ENCODE data around the gene CCDC149.

The CCDC149 gene

DNA sequence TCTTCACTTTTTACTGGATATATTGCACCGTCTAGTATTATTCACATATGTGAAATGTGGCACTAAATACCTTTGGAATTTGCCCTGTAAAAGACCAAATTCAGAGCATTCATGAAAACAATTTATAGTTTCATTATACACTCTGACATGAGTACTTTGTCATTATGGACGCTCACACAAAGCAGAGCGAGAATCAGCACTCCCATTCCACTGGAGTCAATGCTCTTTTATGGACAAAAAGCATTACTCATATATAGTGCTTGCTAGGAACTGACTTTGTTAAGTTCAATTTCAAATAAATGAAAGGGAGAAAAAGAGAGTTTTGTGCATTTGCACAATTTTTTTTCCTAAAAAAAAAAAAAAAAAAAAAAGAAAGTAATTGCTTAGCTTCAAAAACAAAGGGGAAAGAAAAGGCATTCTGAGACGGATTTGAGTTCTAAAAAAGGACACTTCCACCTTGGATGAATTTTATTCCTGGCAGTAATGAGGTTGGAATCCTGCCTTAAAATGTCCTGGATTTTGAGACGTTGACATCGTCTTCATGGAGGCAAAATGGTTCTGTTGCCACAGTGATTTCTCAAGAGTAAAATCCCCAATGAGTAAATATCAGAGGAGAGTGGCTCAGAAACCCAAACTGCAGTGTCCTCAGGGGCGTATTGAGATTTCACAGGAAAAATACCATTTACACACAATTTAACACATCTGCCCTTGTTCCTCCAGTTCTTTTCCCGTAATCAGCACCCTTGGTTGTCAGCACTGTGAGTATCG lies 34.8 kb downstream of the CCDC149 start:
- DNase-seq = no peak

- no peak for DNase-seq
Measured at GRCh38 chr4:24876431-24876830, 36.4 kb downstream of the CCDC149 start.

DNA sequence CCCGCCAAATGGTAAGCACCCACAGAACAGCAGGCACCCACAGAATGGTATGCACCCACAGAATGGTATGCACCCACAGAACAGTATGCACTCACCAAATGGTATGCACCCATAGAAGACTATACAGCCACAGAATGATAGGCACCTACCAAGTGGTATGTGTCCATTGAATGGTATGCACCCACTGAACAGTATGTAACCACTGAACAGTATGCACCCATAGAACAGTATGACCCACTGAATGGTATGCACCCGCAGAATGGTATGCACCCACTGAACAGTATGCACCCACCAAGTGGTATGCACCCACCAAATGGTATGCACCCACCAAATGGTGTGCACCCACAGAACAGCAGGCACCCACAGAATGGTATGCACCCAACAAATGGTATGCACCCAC lies 40.1 kb downstream of the CCDC149 start:
- no peak for DNase-seq

- DNase-seq = no peak
Measured at GRCh38 chr4:24871210-24871609, 41.6 kb downstream of the CCDC149 start.

DNA sequence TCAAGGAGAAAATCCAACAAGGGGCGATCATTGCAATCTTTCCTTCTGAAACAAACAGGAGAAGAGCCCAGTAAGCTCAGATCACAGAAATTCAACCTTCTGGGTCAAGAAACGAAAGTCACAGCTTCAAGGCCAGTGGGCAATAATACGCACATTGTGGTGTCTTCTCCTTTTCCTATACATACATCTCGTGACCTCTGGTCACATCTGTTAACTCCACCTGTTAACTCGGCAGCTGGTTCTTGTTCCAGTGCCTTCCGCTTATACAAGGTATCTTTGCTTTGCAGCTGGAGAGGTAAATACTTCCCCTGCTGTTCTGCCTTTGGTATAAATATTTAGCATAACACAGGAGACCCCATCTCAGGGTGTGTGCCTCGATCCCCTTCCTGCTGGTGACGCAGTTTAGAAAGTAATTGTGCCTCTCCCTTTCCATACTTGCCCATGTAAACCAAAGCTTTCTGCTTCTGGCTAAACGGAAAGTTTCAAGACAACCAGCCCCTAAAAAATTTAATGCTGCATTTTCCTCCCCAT lies 45.0 kb downstream of the CCDC149 start:
- no peak for DNase-seq

GRCh38 chr4:24867251-24867650 lies 45.6 kb downstream of the CCDC149 start:
- DNase-seq = no peak

DNA sequence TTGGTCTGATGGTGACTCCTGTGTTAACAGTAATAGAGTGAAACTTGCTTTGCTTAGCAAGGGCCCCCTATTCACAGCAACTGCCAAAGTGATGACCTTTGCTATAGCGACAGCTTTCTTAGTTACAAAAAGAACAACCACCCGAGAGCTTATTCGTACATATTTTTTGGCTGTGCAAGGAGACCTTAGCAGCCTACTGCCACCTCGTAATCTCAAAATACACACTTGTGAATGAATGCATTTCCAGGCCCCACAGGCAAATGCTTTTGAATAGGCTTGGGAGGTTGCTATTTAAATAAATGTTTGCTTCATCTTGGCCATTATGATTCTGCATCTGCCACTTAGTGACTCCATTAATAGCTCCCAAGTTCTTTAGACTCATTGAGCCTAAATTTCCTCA lies 47.4 kb downstream of the CCDC149 start:
- DNase-seq = no peak

DNA sequence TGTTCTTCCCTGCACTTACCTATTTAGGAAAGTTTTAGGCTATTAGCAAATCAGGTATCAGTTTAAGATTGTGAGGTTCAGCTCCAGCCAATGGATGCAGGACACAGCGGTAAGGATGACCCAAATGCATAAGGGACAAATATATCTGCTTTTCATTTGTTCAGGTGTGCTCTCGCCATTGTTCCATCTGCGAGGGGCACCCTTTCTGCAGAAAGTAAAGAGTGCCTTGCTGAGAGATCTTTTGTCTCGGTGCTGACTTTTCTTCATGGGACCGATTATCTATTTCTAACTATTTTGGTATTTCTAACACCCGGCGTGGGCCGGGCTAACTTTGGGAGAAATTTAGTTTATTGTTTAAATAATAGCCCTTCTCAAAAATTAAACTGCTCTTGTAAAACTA lies 49.0 kb downstream of the CCDC149 start:
- no peak for DNase-seq

DNA sequence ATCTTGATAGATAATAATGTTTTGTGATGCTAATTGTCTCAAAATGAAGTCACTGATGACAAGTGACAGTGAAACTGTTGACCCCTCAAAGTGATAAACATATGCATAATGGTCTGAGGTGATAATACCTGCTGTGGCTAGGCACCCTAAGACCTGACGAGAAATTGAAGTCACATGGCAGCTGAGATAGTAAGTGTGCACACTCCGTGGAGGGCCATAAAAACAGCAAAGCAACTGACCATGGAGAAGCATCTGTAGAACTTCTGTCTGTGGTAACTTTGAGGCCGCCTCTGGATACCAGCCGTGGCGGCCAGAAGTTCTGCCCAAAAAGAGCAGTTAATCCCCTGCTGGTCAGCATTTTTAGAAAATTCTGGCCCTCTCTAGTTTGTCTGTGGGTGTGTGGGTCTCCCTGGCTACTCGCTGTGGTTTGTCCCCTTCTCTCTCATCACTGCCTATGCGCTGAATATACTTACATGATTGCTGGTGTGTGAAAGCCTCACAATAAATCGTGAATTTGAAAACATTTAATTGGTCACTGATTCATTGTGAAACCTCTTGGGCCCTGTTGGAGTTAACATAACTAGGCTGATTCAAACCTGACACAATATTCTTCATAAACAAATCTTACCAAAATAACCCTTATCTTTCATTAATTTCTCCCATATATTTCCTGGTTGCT lies 50.6 kb downstream of the CCDC149 start:
- no peak for DNase-seq

- no peak for DNase-seq
Measured at GRCh38 chr4:24858550-24858949, 54.3 kb downstream of the CCDC149 start.

DNA sequence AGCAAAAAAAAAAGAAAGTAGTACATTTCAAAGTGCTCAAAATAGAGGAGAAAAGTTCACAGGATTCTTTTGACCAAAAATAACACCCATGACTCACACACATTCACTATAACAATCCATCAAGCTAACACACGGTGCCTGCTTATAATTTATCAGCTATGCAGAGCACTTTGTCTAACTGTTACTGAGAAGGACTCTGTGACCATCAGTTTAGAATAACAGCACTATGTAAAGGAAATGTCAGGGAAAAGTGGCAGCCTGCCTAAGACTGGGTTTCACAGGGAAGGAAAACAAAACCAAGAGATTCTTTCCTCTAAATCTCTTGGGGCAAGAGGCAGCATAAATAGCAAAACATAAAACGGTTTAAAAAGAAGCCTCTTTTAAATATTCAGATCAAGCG lies 54.8 kb downstream of the CCDC149 start:
- DNase-seq = peak; percentile 5

DNA sequence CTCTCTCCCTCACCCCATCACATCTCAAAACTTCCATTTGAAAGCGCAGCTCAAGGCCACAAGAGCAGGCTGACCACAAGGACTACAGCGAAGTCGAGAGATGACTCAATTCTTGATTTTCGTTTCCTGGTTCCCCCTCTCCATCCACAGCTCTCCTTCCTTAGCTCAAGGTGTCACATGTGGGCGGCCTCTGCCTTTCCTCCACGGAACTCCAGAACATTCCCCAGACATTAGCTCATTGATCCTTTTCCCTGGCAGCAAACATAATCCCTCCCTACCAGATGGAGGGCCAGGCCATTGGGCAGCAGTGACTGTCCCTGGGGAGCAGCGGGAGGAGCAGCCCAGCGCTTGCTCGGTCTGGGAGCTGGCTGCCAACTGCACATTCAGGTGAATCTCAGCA lies 56.3 kb downstream of the CCDC149 start:
- DNase-seq = no peak

DNA sequence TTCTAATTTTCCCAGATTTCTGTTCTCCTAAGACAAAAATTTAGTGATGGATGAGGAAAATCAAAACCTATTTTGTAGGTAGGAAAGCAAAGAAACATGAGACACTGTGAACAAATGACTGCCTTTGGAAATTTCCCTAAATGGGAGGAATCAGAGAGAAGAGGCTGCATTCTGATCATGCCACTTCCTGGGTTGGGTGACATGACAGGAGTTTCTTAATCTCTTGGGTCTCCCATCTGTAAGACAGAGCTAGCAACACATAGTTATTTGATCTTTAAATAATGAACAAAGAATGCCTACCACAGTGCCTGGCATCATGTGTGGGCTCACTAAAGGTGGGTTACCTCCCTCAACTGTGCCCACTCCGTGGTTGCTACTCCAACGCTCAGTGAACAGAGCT lies 57.1 kb downstream of the CCDC149 start:
- no peak for DNase-seq

- DNase-seq = no peak
Measured at GRCh38 chr4:24853142-24853541, 59.7 kb downstream of the CCDC149 start.

DNA sequence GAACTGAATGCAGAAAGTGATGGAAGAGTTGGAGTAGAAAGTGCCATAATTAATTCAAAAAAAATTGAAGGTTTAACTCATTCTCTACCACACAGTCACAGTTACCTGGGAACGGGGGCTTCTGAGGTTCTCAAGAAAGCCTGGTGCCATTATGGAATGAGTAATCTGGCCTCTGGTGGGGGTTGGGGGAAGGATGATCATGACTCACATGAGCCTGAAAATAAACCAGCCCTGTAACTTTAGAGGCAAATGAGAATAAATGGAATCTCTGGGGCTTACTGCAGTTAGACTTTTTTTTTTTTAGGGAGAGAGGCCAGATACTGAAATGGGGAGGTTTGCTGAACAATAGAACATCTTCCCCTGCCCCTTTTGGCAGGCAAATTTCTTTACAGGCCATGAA lies 62.2 kb downstream of the CCDC149 start:
- no peak for DNase-seq

DNA sequence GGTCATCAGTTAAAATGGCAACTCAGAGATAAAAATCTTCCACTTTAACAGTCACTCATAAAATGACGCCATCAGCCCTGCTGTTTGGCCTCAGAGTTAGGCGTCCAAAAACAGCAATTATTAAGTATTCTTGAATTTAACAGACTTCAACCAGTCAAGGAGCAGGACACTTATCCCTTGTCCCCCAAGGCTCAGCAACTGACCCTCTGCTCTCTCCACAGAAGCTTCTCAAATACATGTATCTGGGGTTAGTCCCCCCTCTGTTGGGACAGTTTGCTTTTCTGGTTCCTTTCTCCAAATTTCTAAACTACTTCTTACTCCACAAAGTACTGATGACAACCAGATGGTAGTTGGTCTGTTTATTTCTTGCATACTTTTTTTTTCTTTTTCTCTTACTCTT lies 63.1 kb downstream of the CCDC149 start:
- DNase-seq = no peak

- no peak for DNase-seq
Measured at GRCh38 chr4:24849351-24849750, 63.5 kb downstream of the CCDC149 start.

GRCh38 chr4:24846716-24847115 lies 66.1 kb downstream of the CCDC149 start:
- no peak for DNase-seq

DNA sequence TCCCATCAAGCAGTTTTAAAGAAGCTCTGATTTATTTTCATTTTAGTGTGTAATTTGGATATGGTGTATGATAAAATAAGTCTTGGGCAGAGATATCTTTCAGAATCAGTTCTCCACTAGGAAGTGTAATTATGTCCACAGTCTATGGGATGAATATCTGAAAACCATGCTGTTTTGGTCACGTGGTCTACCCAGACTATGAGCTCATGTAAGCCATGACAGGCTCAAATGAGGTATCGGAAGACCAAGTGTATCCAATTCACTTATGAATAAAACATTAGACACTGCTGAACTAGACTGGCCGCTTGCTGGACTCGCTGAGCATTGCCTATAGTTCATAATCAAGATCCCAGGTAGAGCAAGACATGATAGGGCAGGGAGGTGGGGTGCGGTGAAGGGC lies 66.9 kb downstream of the CCDC149 start:
- DNase-seq = no peak

GRCh38 chr4:24845132-24845531 lies 67.7 kb downstream of the CCDC149 start:
- no peak for DNase-seq

DNA sequence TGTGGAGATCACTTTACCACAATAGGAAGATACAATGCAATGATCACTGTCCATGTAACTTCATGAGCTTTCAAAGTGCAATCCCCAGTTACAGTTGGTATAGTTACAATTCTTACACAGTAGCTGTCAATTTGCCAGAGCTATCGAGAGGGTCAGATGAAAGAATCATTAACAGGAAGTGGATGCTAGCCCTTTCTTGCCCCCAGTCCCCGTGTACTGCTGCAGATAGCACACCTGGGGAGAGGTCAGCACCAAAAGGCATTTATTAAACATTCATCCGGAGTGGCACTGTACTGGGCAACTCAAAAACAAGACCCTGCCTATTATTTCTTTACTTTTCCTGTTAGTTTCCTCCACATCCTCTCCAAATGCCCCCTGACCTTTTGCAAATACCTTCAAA lies 69.7 kb downstream of the CCDC149 start:
- DNase-seq = no peak

DNA sequence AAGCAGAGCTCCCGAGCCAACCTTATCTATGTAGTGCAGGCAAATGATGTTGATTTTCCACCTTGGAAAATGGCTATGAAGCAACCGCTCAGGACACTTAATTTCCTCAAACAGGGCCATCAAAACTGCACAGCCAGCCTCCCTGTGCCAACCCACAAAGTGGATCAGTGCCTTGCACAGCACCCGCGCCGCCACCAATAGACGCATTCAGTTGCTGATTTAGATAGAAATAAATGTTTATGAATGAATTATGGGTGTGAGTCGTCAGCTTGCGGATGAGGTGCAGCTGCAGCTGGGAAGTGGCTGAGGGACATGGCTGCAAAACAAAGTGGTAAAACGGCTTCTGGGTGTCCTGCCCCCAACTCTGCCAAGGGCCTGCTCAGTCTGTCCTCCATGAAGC lies 70.5 kb downstream of the CCDC149 start:
- no peak for DNase-seq

DNA sequence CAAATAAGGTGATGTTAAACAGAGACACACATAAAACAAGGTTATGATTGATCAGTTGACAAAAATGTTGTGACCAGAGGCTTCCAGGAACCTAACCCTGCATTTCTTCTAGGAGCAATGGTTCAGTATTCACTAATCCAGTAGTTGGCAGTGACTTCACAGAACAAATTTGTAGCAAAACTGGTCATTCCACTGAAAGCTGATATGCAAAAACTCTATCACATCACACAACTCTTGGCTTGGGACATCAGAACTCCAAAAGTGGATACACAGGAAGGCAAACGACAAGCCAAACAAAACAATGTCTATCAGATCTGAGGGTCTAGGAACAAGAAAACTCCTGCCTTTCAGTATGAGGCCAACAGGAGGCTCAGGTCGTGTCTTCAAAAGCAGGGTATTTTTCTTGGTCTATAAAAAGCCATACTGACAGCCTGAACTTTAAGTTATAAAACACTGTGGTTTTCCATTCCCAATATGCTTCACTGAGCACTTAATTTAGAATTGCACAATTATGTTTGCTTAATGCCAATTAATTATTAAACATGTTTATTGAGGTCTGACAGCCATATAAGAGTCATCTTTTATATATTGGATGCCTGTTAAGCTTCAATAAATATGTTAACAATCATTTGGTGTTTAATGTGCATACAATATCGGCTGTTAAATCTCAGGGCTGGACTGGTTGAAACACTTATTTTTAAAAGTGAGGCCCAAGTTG lies 71.9 kb downstream of the CCDC149 start:
- DNase-seq = no peak

- no peak for DNase-seq
Measured at GRCh38 chr4:24840362-24840761, 72.5 kb downstream of the CCDC149 start.

Measured in NCI-H226 (cell line).